H9 (cell line): ENCODE results near the gene IL1RL2. TPM values are rescaled to one million over a fixed set of nuclear protein-coding genes. Genes with fewer than 3 reads are reported as not detected.

Experiments
- DNase-seq: peaks from one replicate; pipeline ENCODE4 v3.0.0-alpha.2; 2017
- H2AFZ ChIP-seq: one replicate; pipeline ENCODE4 v1.6.1; 2013; ENCODE audit warnings: mild to moderate bottlenecking, low read length, control low read depth, moderate library complexity
- H2AK5ac ChIP-seq: 2 replicates; pipeline ENCODE4 v1.6.1; 2013; ENCODE audit warnings: low read length, control low read depth, mixed read lengths; ENCODE audit not compliant: insufficient read length
- H2BK120ac ChIP-seq: one replicate; pipeline ENCODE4 v1.6.1; 2013; ENCODE audit warnings: low read depth, mild to moderate bottlenecking, low read length, control low read depth, inconsistent platforms; ENCODE audit not compliant: poor library complexity, severe bottlenecking
- H2BK12ac ChIP-seq: 2 replicates; pipeline ENCODE4 v1.6.1; 2013; ENCODE audit warnings: low read length, control low read depth, mixed read lengths, low read depth; ENCODE audit not compliant: insufficient read length
- H2BK15ac ChIP-seq: 2 replicates; pipeline ENCODE4 v1.6.1; 2013; ENCODE audit warnings: low read depth, low read length, control low read depth
- H2BK20ac ChIP-seq: one replicate; pipeline ENCODE4 v1.6.1; 2013; ENCODE audit warnings: low read depth, mild to moderate bottlenecking, low read length, control low read depth, inconsistent platforms; ENCODE audit not compliant: poor library complexity, severe bottlenecking
- H2BK5ac ChIP-seq: 2 replicates; pipeline ENCODE4 v1.6.1; 2013; ENCODE audit warnings: low read length, control low read depth, mixed read lengths; ENCODE audit not compliant: insufficient read length
- H3K14ac ChIP-seq: 2 replicates; pipeline ENCODE4 v1.6.1; 2013; ENCODE audit warnings: low read length, control low read depth; ENCODE audit not compliant: insufficient read depth
- H3K18ac ChIP-seq: 2 replicates; pipeline ENCODE4 v1.6.1; 2013; ENCODE audit warnings: low read depth, mild to moderate bottlenecking, mixed read lengths, low read length, control low read depth; ENCODE audit not compliant: insufficient read length
- H3K23ac ChIP-seq: 2 replicates; pipeline ENCODE4 v1.6.1; 2013; ENCODE audit warnings: low read length, control low read depth, mixed read lengths, low read depth; ENCODE audit not compliant: insufficient read length
- H3K23me2 ChIP-seq: 2 replicates; pipeline ENCODE4 v1.6.1; 2013; ENCODE audit warnings: low read depth, mild to moderate bottlenecking, mixed read lengths, low read length, control low read depth; ENCODE audit not compliant: insufficient read length, poor library complexity, severe bottlenecking
- H3K27ac ChIP-seq: 2 replicates; pipeline ENCODE4 v1.5.1; 2013; ENCODE audit warnings: low read length, control low read depth, mixed read lengths, low read depth; ENCODE audit not compliant: insufficient read length
- H3K27me3 ChIP-seq: 2 replicates; pipeline ENCODE4 v1.6.1; 2013; ENCODE audit warnings: low read length, control low read depth, inconsistent platforms; ENCODE audit not compliant: insufficient read depth
- H3K4ac ChIP-seq: 2 replicates; pipeline ENCODE4 v1.6.1; 2013; ENCODE audit warnings: low read depth, mild to moderate bottlenecking, control low read depth, inconsistent platforms, low read length, moderate library complexity
- H3K4me1 ChIP-seq: 2 replicates; pipeline ENCODE4 v1.6.1; 2013; ENCODE audit warnings: low read length, control low read depth, inconsistent platforms; ENCODE audit not compliant: insufficient read depth
- H3K4me2 ChIP-seq: 2 replicates; pipeline ENCODE4 v1.6.1; 2013; ENCODE audit warnings: low read length, control low read depth, mixed read lengths; ENCODE audit not compliant: insufficient read length, insufficient read depth
- H3K56ac ChIP-seq: 2 replicates; pipeline ENCODE4 v1.6.1; 2013; ENCODE audit warnings: low read depth, mild to moderate bottlenecking, mixed read lengths, low read length, control low read depth; ENCODE audit not compliant: insufficient read length
- H3K79me1 ChIP-seq: 2 replicates; pipeline ENCODE4 v1.6.1; 2013; ENCODE audit warnings: low read depth, mild to moderate bottlenecking, moderate library complexity, low read length, control low read depth, inconsistent platforms; ENCODE audit not compliant: insufficient read depth, poor library complexity, severe bottlenecking
- H3K79me2 ChIP-seq: 2 replicates; pipeline ENCODE4 v1.6.1; 2013; ENCODE audit warnings: low read length, control low read depth, inconsistent platforms; ENCODE audit not compliant: insufficient read depth
- H3K9ac ChIP-seq: 2 replicates; pipeline ENCODE4 v1.6.1; 2013; ENCODE audit warnings: low read length, control low read depth, mixed read lengths; ENCODE audit not compliant: insufficient read length; ENCODE audit errors: extremely low read depth
- H3K9me3 ChIP-seq: one replicate; pipeline ENCODE4 v1.6.1; 2013; ENCODE audit warnings: low read depth, low read length, inconsistent platforms; ENCODE audit not compliant: control insufficient read depth
- H3T11ph ChIP-seq: one replicate; pipeline ENCODE4 v1.6.1; 2013; ENCODE audit warnings: mild to moderate bottlenecking, low read length, control low read depth, inconsistent platforms
- H4K20me1 ChIP-seq: one replicate; pipeline ENCODE4 v1.6.1; 2013; ENCODE audit not compliant: control insufficient read depth, insufficient read length, insufficient read depth
- H4K5ac ChIP-seq: 2 replicates; pipeline ENCODE4 v1.6.1; 2013; ENCODE audit warnings: low read depth, mild to moderate bottlenecking, mixed read lengths, low read length, control low read depth; ENCODE audit not compliant: insufficient read length
- H4K8ac ChIP-seq: replicated peaks from 2 replicates; pipeline ENCODE4 v1.6.1; 2013; ENCODE audit warnings: low read length, control low read depth, mixed read lengths, low read depth; ENCODE audit not compliant: insufficient read length
- H4K91ac ChIP-seq: 2 replicates; pipeline ENCODE4 v1.6.1; 2013; ENCODE audit warnings: low read depth, mild to moderate bottlenecking, moderate library complexity, mixed read lengths, low read length, control low read depth; ENCODE audit not compliant: insufficient read length
- H3K27ac Mint-ChIP-seq, 3 experiments: 2 replicates in 2 of 3; 3 replicates in 1 of 3; pipeline ENCODE4 v1.8.0; 2020 to 2021; ENCODE audit warnings: mixed read lengths in 3 of 3, mild to moderate bottlenecking in 1 of 3, moderate library complexity in 1 of 3
- H3K27me3 Mint-ChIP-seq: 2 replicates; pipeline ENCODE4 v1.8.0; 2021; ENCODE audit warnings: low read depth, mild to moderate bottlenecking, moderate library complexity, mixed read lengths
- H3K36me3 Mint-ChIP-seq, 3 experiments: 2 replicates in 2 of 3; 3 replicates in 1 of 3; pipeline ENCODE4 v1.8.0; 2020 to 2021; ENCODE audit warnings: low read depth in 3 of 3, mixed read lengths in 3 of 3; ENCODE audit not compliant: insufficient read depth in 1 of 3
- H3K4me1 Mint-ChIP-seq, 2 experiments: 2 replicates each; pipeline ENCODE4 v1.8.0; 2020; ENCODE audit warnings: mixed read lengths in 2 of 2
- H3K4me3 Mint-ChIP-seq, 2 experiments: 2 replicates in 1 of 2; 3 replicates in 1 of 2; pipeline ENCODE4 v1.8.0; 2020 to 2021; ENCODE audit warnings: mild to moderate bottlenecking in 2 of 2, mixed read lengths in 2 of 2, moderate library complexity in 1 of 2
- H3K9me3 Mint-ChIP-seq, 2 experiments: 2 replicates in 1 of 2; 3 replicates in 1 of 2; pipeline ENCODE4 v1.8.0; 2020; ENCODE audit warnings: mild to moderate bottlenecking in 2 of 2, mixed read lengths in 2 of 2, moderate library complexity in 1 of 2
- CTCF ChIP-seq: fragments of 200-600 bp; sonication (generic); conservative IDR thresholded peaks from 3 replicates; pipeline ENCODE4 v1.8.0; 2021; ENCODE audit warnings: antibody characterized with exemption, mild to moderate bottlenecking
- WGBS: extraction: QIAGEN DNeasy Blood & Tissue Kit; methylation state at CpG from one replicate; pipeline ENCODE4 v1.1.7; 2013; ENCODE audit warnings: missing lambda C conversion rate, low lambda C conversion rate, mixed read lengths; ENCODE audit not compliant: insufficient read length; ENCODE audit errors: extremely low coverage; 5-methylcytosine and 5-hydroxymethylcytosine counted together
- total RNA-seq: library from RNA; stranded (reverse); gene quantifications from 2 replicates; pipeline ENCODE4 v1.2.1, GENCODE V29; 2021

The IL1RL2 gene
- total RNA-seq, 1 experiment from 2014 or later, result not detected

DNA sequence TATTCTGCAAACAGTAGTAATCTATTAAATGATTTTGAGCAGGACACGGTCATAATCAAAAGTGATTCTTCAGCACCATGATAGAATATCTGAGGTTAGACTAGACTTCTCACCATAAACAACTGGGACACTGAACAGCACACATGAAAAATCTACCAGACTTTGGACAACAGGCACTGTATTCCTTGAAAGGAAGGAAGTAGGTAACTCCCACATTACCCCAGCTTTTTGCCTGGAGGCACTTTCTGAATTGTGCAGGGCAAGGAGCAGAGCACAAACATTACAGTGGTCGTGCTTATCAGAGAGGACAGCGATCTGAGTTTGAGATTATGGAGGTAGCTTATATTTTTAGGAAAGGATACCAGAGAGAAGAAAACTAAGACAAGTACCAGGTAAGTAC, 99.2 kb downstream of the IL1RL2 start:
- Histone ChIP-seq H3K9me3 (no peaks in the 10 kb centered on the region), H3K23me2 (no peaks in the 10 kb centered on the region), H3K23ac (no peak overlapping the region), H3K79me1 (no peaks in the 10 kb centered on the region), H3K4me1 (no peaks in the 10 kb centered on the region), H3K56ac (no peak overlapping the region), H4K5ac (no peak overlapping the region), H3K18ac (no peak overlapping the region), H2AFZ (no peak overlapping the region), H2BK12ac (no peak overlapping the region), H4K8ac (no peak overlapping the region), H2BK20ac (no peak overlapping the region), H3K79me2 (no peaks in the 10 kb centered on the region), H3K27ac (no peak overlapping the region), H3K9ac (no peak overlapping the region), H3K4ac (no peak overlapping the region), H4K91ac (no peak overlapping the region), H2BK15ac (no peak overlapping the region), H3K27me3 (no peaks in the 10 kb centered on the region), H4K20me1 (no peaks in the 10 kb centered on the region), H3K14ac (no peak overlapping the region), H2BK120ac (no peak overlapping the region), H3T11ph (no peak overlapping the region), H3K4me2 (no peak overlapping the region), H2BK5ac (no peak overlapping the region), H2AK5ac (no peak overlapping the region)
- Mint-ChIP-seq H3K27me3 (peaks cover 1% of the 10 kb centered on the region; the same call in 1 of the 2 replicates), H3K4me1 (no peaks in the 10 kb centered on the region), H3K9me3 (no peaks in the 10 kb centered on the region), H3K27ac (no peak overlapping the region), H3K36me3 (no peaks in the 10 kb centered on the region), H3K4me3 (no peak overlapping the region)
- TF ChIP-seq CTCF, result no peak
- DNase-seq, result no peak
- WGBS, result no CpG with 5 or more reads among the region's 3 CpGs
